Endothelial cell of umbilical vein (primary cell): ENCODE data around the gene ATP5PD.
"Not testable (repeated sequence)": the region's sequence is repeated elsewhere in the genome, so short reads cannot be mapped to it uniquely, and the experiment has no call there.

ENCODE experiments used
- CTCF ChIP-seq, 2 donors: IDR thresholded peaks; 1 replicate in 1 of 2; 2 replicates in 1 of 2; pipeline ENCODE4 v1.5.1; 2011; ENCODE audit warnings: low read length in 2 of 2, mild to moderate bottlenecking in 2 of 2, moderate library complexity in 2 of 2, control low read depth in 1 of 2, inconsistent platforms in 1 of 2, low read depth in 1 of 2; ENCODE audit not compliant: insufficient read depth in 1 of 2; ENCODE audit errors: extremely low read depth in 1 of 2
- EZH2 ChIP-seq: IDR thresholded peaks from 2 replicates; pipeline ENCODE4 v1.6.1; 2012; ENCODE audit warnings: borderline replicate concordance, low read depth, mild to moderate bottlenecking, moderate library complexity, low read length, inconsistent platforms; ENCODE audit not compliant: severe bottlenecking
- FOS ChIP-seq: IDR thresholded peaks from 2 replicates; pipeline ENCODE4 v1.6.1; 2011; ENCODE audit warnings: mild to moderate bottlenecking, low read length, moderate library complexity, borderline replicate concordance; ENCODE audit not compliant: insufficient read depth
- MAX ChIP-seq: IDR thresholded peaks from 2 replicates; pipeline ENCODE4 v1.6.1; 2011; ENCODE audit not compliant: insufficient read depth, insufficient read length
- MYC ChIP-seq: IDR thresholded peaks from one replicate; pipeline ENCODE4 v1.6.1; 2011; ENCODE audit warnings: mild to moderate bottlenecking, low read depth, low read length
- POLR2A ChIP-seq: IDR thresholded peaks from 2 replicates; pipeline ENCODE4 v1.6.1; 2012; ENCODE audit warnings: low read depth, mild to moderate bottlenecking, control low read depth, low read length

GRCh38 chr17:75006084-75006483 lies 40.7 kb downstream of the ATP5PD start:
- not testable (repeated sequence) for TF ChIP-seq EZH2; POLR2A; CTCF (IDR thresholded peaks at IDR 0.05; ENCODE audit: extremely low read depth in 1 of 2, insufficient read depth in 1 of 2, low read depth in 1 of 2, low read length in 2 of 2); MAX; FOS; MYC
